ENCODE results near the gene MCRIP1. TPM values are rescaled to one million over a fixed set of nuclear protein-coding genes. Genes with fewer than 3 reads are reported as not detected.

The MCRIP1 gene
- total and polyA plus RNA-seq, 2 of the 13 experiments (the other 11 are each of a cell fraction or from before 2014, with no cell fraction given): 79.7 to 84.9 TPM

DNA sequence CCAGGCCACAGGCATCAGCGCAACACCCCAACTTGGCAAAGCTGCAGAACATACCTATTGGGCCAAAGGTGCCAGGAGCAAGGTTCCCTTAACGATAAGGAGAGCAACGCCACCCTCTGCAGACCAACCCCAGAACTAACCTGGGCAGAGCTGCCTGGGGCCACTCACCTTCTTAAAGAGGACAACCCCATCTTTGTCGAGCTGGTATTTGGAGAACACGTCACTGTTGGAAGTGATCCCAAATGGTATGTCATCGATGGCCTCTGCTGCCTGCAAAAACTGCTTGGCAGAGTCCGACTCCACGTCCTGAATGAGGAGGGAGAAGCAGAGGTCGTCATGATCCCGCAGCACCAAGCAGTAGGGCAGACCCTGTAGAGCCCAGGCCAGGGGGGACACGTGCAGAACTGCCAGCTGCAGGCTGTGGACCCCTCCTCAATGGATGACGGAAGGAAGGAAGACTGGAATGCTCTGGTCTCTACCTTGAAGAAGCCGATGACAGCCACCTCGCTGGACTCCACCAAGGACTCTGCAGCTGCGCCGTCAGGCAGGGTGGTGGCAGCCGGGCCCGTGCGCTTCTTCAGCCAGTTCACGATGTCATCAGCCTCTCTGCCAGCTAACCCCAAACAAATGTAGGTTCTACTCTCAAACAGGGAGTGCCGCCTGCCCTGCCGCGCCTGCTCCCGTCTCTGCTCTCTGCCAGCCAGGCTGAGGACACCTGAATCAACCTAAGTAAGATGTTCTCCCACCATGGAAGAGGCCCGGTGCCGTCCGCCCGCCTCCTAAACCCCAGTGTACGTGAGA lies 22.1 kb upstream of the MCRIP1 start (continued):
- TF ChIP-seq NFATC3 (CRISPR knock-in tag; IDR thresholded peaks at IDR 0.05) (no peak), ZNF782 (CRISPR knock-in tag; IDR thresholded peaks at IDR 0.05; ENCODE audit: borderline replicate concordance) (no peak), ZNF234 (CRISPR knock-in tag; conservative IDR thresholded peaks at IDR 0.05) (no peak), SP4 (CRISPR knock-in tag; IDR thresholded peaks at IDR 0.05) (no peak), ZKSCAN1 (IDR thresholded peaks at IDR 0.05; ENCODE audit: low read length) (no peak), ZC3H4 (CRISPR knock-in tag; IDR thresholded peaks at IDR 0.05; ENCODE audit: borderline replicate concordance) (0 out of 2 replicates have a peak, but pooled peaks have one; percentile 28), ZMYM3 (CRISPR knock-in tag; IDR thresholded peaks at IDR 0.05) (no peak), TCF7 (IDR thresholded peaks at IDR 0.05; ENCODE audit: low read depth) (no peak), POLR2A (IDR thresholded peaks at IDR 0.05; ENCODE audit: insufficient read depth in 1 of 2, low read depth in 2 of 2, low read length in 2 of 2) (peak; percentile 46 to 56; a peak in 2 of 4 replicates), ZNF335 (CRISPR knock-in tag; IDR thresholded peaks at IDR 0.05) (no peak), ZBTB21 (CRISPR knock-in tag; IDR thresholded peaks at IDR 0.05) (no peak), RNF219 (CRISPR knock-in tag; IDR thresholded peaks at IDR 0.05) (no peak), MTF2 (CRISPR knock-in tag; IDR thresholded peaks at IDR 0.05; ENCODE audit: borderline replicate concordance) (no peak), POGZ (CRISPR knock-in tag; IDR thresholded peaks at IDR 0.05) (no peak), HCFC1 (IDR thresholded peaks at IDR 0.05; ENCODE audit: low read depth, low read length) (no peak), RBFOX2 (IDR thresholded peaks at IDR 0.05; ENCODE audit: low read depth, low read length) (peak; percentile 81), NCOA1 (CRISPR knock-in tag; IDR thresholded peaks at IDR 0.05) (no peak), PRMT3 (CRISPR knock-in tag; IDR thresholded peaks at IDR 0.05; ENCODE audit: borderline replicate concordance, low read depth) (no peak), HOXA5 (CRISPR knock-in tag; IDR thresholded peaks at IDR 0.05) (no peak), XRCC5 (optimal IDR thresholded peaks at IDR 0.05; ENCODE audit: low read length) (no peak), MTA1 (CRISPR knock-in tag; IDR thresholded peaks at IDR 0.05; ENCODE audit: borderline replicate concordance) (no peak), ZNF274 (CRISPR knock-in tag; IDR thresholded peaks at IDR 0.05) (0 out of 2 replicates have a peak, but pooled peaks have one; percentile 42), FOXA1 (IDR thresholded peaks at IDR 0.05) (no peak), FOXA1 (CRISPR knock-in tag; IDR thresholded peaks at IDR 0.05) (no peak), ZNF713 (CRISPR knock-in tag; IDR thresholded peaks at IDR 0.05) (no peak), HNRNPL (IDR thresholded peaks at IDR 0.05; ENCODE audit: low read depth, low read length) (0 out of 2 replicates have a peak, but pooled peaks have one; percentile 17), PPARG (CRISPR knock-in tag; conservative IDR thresholded peaks at IDR 0.05) (peak; percentile 67), SPEN (CRISPR knock-in tag; IDR thresholded peaks at IDR 0.05; ENCODE audit: low read depth) (no peak), ZSCAN30 (CRISPR knock-in tag; IDR thresholded peaks at IDR 0.05) (no peak), RARG (CRISPR knock-in tag; IDR thresholded peaks at IDR 0.05; ENCODE audit: low read depth) (no peak), ZC3H13 (CRISPR knock-in tag; IDR thresholded peaks at IDR 0.05) (0 out of 2 replicates have a peak, but pooled peaks have one; percentile 53), NRL (CRISPR knock-in tag; IDR thresholded peaks at IDR 0.05; ENCODE audit: borderline replicate concordance) (0 out of 2 replicates have a peak, but pooled peaks have one; percentile 41)
